ENCODE results near the gene HNRNPUL2. TPM values are rescaled to one million over a fixed set of nuclear protein-coding genes. Genes with fewer than 3 reads are reported as not detected.

The HNRNPUL2 gene
- total and polyA plus RNA-seq, 10 of the 15 experiments (the other 5 are each of a cell fraction or from before 2014, with no cell fraction given): 1.6 to 72.2 (median 14.9) TPM

DNA sequence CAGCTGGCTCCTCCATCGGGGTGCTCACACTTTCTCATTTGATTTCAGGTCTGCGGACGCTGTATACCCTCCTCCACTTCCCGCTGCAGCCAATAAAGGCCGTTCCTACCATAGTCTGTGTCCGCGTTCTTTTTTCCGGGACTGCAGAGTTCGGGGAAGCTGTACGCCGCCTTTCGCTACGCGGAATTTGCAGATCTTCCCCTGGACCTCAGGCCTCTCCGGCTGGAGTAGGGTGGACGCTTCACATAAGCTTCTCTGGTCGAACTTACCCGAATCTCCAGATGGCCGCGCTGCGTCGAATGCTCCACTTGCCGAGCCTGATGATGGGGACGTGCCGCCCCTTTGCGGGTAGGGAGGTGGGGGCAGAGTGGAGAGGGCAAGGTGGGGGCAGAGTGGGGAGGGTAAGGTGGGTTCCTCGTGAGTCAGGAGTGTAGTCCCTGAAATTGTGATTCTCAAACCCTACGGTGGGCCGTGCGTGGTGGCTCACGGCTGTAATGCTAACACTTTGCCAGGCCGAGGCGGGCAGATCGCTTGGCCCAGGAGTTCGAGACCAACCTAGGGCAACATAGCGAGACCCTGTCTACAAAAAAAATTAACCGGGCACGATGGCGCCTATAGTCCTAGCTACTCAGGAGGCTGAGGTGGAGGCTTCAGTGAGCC lies 61.5 kb downstream of the HNRNPUL2 start (continued):
- TF ChIP-seq, protein P1, sequence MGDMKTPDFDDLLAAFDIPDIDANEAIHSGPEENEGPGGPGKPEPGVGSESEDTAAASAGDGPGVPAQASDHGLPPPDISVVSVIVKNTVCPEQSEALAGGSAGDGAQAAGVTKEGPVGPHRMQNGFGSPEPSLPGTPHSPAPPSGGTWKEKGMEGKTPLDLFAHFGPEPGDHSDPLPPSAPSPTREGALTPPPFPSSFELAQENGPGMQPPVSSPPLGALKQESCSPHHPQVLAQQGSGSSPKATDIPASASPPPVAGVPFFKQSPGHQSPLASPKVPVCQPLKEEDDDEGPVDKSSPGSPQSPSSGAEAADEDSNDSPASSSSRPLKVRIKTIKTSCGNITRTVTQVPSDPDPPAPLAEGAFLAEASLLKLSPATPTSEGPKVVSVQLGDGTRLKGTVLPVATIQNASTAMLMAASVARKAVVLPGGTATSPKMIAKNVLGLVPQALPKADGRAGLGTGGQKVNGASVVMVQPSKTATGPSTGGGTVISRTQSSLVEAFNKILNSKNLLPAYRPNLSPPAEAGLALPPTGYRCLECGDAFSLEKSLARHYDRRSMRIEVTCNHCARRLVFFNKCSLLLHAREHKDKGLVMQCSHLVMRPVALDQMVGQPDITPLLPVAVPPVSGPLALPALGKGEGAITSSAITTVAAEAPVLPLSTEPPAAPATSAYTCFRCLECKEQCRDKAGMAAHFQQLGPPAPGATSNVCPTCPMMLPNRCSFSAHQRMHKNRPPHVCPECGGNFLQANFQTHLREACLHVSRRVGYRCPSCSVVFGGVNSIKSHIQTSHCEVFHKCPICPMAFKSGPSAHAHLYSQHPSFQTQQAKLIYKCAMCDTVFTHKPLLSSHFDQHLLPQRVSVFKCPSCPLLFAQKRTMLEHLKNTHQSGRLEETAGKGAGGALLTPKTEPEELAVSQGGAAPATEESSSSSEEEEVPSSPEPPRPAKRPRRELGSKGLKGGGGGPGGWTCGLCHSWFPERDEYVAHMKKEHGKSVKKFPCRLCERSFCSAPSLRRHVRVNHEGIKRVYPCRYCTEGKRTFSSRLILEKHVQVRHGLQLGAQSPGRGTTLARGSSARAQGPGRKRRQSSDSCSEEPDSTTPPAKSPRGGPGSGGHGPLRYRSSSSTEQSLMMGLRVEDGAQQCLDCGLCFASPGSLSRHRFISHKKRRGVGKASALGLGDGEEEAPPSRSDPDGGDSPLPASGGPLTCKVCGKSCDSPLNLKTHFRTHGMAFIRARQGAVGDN (IDR thresholded peaks at IDR 0.05): peak; percentile 33; the same call in 1 of the 2 replicates
- TF ChIP-seq LARP7 (IDR thresholded peaks at IDR 0.05) (0 out of 2 replicates have a peak, but pooled peaks have one; percentile 13), YY1 (IDR thresholded peaks at IDR 0.05; ENCODE audit: low read depth, low read length) (no peak), ETV6 (conservative IDR thresholded peaks at IDR 0.05 in 1 of 2, IDR thresholded peaks at IDR 0.05 in 1 of 2; ENCODE audit: borderline replicate concordance in 1 of 2, low read depth in 1 of 2) (no peak), HDGF (IDR thresholded peaks at IDR 0.05) (no peak), ZBED1 (IDR thresholded peaks at IDR 0.05; ENCODE audit: borderline replicate concordance) (no peak), KDM1A (IDR thresholded peaks at IDR 0.05; ENCODE audit: borderline replicate concordance) (no peak), PML (IDR thresholded peaks at IDR 0.05; ENCODE audit: low read length) (no peak), CBX5 (IDR thresholded peaks at IDR 0.05; ENCODE audit: low read depth) (no peak), RAD21 (IDR thresholded peaks at IDR 0.05; ENCODE audit: insufficient read depth, low read depth, low read length) (no peak), SREBF1 (IDR thresholded peaks at IDR 0.05; ENCODE audit: low read length) (no peak), EED (IDR thresholded peaks at IDR 0.05; ENCODE audit: low read depth) (0 out of 2 replicates have a peak, but pooled peaks have one; percentile 6), RAD51 (IDR thresholded peaks at IDR 0.05) (no peak), NFYA (IDR thresholded peaks at IDR 0.05; ENCODE audit: borderline replicate concordance, low read depth, low read length) (no peak), SREBF2 (IDR thresholded peaks at IDR 0.05; ENCODE audit: low read length) (no peak), TCF3 (IDR thresholded peaks at IDR 0.05; ENCODE audit: borderline replicate concordance, insufficient read depth, low read depth, low read length) (no peak)
- TF ChIP-seq, protein P2, sequence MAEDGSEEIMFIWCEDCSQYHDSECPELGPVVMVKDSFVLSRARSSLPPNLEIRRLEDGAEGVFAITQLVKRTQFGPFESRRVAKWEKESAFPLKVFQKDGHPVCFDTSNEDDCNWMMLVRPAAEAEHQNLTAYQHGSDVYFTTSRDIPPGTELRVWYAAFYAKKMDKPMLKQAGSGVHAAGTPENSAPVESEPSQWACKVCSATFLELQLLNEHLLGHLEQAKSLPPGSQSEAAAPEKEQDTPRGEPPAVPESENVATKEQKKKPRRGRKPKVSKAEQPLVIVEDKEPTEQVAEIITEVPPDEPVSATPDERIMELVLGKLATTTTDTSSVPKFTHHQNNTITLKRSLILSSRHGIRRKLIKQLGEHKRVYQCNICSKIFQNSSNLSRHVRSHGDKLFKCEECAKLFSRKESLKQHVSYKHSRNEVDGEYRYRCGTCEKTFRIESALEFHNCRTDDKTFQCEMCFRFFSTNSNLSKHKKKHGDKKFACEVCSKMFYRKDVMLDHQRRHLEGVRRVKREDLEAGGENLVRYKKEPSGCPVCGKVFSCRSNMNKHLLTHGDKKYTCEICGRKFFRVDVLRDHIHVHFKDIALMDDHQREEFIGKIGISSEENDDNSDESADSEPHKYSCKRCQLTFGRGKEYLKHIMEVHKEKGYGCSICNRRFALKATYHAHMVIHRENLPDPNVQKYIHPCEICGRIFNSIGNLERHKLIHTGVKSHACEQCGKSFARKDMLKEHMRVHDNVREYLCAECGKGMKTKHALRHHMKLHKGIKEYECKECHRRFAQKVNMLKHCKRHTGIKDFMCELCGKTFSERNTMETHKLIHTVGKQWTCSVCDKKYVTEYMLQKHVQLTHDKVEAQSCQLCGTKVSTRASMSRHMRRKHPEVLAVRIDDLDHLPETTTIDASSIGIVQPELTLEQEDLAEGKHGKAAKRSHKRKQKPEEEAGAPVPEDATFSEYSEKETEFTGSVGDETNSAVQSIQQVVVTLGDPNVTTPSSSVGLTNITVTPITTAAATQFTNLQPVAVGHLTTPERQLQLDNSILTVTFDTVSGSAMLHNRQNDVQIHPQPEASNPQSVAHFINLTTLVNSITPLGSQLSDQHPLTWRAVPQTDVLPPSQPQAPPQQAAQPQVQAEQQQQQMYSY (CRISPR knock-in tag; IDR thresholded peaks at IDR 0.05): no peak
- TF ChIP-seq, protein P3, sequence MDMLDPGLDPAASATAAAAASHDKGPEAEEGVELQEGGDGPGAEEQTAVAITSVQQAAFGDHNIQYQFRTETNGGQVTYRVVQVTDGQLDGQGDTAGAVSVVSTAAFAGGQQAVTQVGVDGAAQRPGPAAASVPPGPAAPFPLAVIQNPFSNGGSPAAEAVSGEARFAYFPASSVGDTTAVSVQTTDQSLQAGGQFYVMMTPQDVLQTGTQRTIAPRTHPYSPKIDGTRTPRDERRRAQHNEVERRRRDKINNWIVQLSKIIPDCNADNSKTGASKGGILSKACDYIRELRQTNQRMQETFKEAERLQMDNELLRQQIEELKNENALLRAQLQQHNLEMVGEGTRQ (IDR thresholded peaks at IDR 0.05; ENCODE audit: borderline replicate concordance, low read depth, low read length): no peak
- TF ChIP-seq, protein P4, sequence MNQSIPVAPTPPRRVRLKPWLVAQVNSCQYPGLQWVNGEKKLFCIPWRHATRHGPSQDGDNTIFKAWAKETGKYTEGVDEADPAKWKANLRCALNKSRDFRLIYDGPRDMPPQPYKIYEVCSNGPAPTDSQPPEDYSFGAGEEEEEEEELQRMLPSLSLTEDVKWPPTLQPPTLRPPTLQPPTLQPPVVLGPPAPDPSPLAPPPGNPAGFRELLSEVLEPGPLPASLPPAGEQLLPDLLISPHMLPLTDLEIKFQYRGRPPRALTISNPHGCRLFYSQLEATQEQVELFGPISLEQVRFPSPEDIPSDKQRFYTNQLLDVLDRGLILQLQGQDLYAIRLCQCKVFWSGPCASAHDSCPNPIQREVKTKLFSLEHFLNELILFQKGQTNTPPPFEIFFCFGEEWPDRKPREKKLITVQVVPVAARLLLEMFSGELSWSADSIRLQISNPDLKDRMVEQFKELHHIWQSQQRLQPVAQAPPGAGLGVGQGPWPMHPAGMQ (IDR thresholded peaks at IDR 0.05; ENCODE audit: borderline replicate concordance): no peak
- TF ChIP-seq, protein P5, sequence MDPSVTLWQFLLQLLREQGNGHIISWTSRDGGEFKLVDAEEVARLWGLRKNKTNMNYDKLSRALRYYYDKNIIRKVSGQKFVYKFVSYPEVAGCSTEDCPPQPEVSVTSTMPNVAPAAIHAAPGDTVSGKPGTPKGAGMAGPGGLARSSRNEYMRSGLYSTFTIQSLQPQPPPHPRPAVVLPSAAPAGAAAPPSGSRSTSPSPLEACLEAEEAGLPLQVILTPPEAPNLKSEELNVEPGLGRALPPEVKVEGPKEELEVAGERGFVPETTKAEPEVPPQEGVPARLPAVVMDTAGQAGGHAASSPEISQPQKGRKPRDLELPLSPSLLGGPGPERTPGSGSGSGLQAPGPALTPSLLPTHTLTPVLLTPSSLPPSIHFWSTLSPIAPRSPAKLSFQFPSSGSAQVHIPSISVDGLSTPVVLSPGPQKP (IDR thresholded peaks at IDR 0.05; ENCODE audit: low read depth, low read length): no peak

All from GM12878 (cell line).